NB4 (cell line): ENCODE data around the gene PAK2.

Source experiments
- DNase-seq: peaks from one replicate; pipeline ENCODE4 v3.0.0; 2010; ENCODE audit warnings: low read depth
- H3K4me3 ChIP-seq: one replicate; pipeline ENCODE4 v1.5.1; 2011; ENCODE audit warnings: mild to moderate bottlenecking, low read depth, low read length, moderate library complexity
- MYC ChIP-seq: IDR thresholded peaks from 2 replicates; pipeline ENCODE4 v1.6.1; 2011; ENCODE audit warnings: low read depth, low read length
- POLR2A ChIP-seq: IDR thresholded peaks from 2 replicates; pipeline ENCODE4 v1.6.1; 2011; ENCODE audit warnings: mild to moderate bottlenecking; ENCODE audit not compliant: insufficient read length; ENCODE audit errors: extremely low read depth
- TF ChIP-seq, protein P1 (sequence below): IDR thresholded peaks from 2 replicates; pipeline ENCODE4 v1.6.1; 2011; ENCODE audit warnings: low read depth, low read length
- TF ChIP-seq, protein P2 (sequence below): IDR thresholded peaks from one replicate; pipeline ENCODE4 v1.5.1; 2012; ENCODE audit warnings: low read depth, low read length

Gene PAK2

DNA sequence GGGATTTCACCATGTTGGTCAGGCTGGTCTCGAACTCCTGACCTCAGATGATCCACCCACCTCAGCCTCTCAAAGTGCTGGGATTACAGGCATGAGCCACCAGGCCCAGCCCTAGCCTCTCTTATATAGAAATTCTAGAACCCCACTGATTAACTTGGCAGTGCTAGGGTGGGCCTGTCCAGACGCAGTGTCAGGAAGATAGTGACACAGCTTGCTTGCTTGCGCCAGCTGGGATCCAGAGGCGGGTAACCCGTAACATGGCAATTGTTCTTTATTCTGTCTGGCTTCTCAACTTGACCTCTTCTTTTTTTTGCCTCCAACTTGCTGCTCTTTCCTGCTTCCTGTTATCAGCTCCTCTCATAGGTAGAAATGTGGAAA lies 43.8 kb upstream of the PAK2 start:
- DNase-seq = no peak
- TF ChIP-seq, protein P1, sequence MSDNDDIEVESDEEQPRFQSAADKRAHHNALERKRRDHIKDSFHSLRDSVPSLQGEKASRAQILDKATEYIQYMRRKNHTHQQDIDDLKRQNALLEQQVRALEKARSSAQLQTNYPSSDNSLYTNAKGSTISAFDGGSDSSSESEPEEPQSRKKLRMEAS = no peak
- TF ChIP-seq MYC = no peak
- no peak for TF ChIP-seq POLR2A
- TF ChIP-seq, protein P2, sequence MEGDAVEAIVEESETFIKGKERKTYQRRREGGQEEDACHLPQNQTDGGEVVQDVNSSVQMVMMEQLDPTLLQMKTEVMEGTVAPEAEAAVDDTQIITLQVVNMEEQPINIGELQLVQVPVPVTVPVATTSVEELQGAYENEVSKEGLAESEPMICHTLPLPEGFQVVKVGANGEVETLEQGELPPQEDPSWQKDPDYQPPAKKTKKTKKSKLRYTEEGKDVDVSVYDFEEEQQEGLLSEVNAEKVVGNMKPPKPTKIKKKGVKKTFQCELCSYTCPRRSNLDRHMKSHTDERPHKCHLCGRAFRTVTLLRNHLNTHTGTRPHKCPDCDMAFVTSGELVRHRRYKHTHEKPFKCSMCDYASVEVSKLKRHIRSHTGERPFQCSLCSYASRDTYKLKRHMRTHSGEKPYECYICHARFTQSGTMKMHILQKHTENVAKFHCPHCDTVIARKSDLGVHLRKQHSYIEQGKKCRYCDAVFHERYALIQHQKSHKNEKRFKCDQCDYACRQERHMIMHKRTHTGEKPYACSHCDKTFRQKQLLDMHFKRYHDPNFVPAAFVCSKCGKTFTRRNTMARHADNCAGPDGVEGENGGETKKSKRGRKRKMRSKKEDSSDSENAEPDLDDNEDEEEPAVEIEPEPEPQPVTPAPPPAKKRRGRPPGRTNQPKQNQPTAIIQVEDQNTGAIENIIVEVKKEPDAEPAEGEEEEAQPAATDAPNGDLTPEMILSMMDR = no peak
- no peak overlapping the region for H3K4me3 ChIP-seq

DNA sequence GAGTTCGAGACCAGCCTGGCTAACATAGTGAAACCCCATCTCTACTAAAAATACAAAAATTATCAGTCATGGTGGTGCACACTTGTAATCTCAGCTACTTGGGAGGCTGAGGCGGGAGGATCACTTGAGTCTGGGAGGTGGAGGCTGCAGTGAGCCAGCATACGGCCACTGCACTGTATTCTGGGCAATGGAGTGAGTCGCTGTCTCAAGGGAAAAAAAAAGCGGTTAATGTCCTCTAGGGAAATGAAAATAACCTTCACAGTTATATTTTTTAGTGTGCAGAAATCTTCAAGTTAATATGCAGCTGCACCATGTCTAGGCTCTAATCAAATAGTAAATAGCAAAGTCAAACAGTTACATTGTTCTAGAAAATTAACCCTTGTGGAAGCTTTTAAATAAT lies 42.4 kb upstream of the PAK2 start:
- H3K4me3 ChIP-seq = no peak overlapping the region
- DNase-seq = peak; percentile 35
- no peak for TF ChIP-seq MYC

- H3K4me3 ChIP-seq = no peak overlapping the region
- TF ChIP-seq POLR2A = no peak
These were observed 39.9 kb upstream of the PAK2 start for GRCh38 chr3:196699749-196700148.

GRCh38 chr3:196700801-196701200 lies 38.9 kb upstream of the PAK2 start:
- peak; percentile 65 for DNase-seq
- no peak overlapping the region for H3K4me3 ChIP-seq
- TF ChIP-seq POLR2A = no peak
- TF ChIP-seq, protein P2 = no peak
- TF ChIP-seq, protein P1 = no peak
- TF ChIP-seq MYC = no peak

More at GRCh38 chr3:196699749-196700148, 39.9 kb upstream of the PAK2 start:
- no peak for DNase-seq

GRCh38 chr3:196706327-196706726 lies 33.3 kb upstream of the PAK2 start:
- TF ChIP-seq, protein P1 = no peak
- TF ChIP-seq MYC (no peak), POLR2A (no peak)
- TF ChIP-seq, protein P2 = no peak
- no peak overlapping the region for H3K4me3 ChIP-seq
- DNase-seq = no peak

- no peak overlapping the region for H3K4me3 ChIP-seq
- DNase-seq = no peak
- TF ChIP-seq POLR2A (no peak), MYC (no peak)
- TF ChIP-seq, protein P1 = no peak
- TF ChIP-seq, protein P2 = no peak
These were observed 32.9 kb upstream of the PAK2 start for GRCh38 chr3:196706731-196707130.

- TF ChIP-seq POLR2A (no peak), MYC (no peak)
- TF ChIP-seq, protein P1 = no peak
- TF ChIP-seq, protein P2 = no peak
- no peak overlapping the region for H3K4me3 ChIP-seq
- no peak for DNase-seq
These were observed 32.1 kb upstream of the PAK2 start for GRCh38 chr3:196707566-196707965.
